ENCODE results near the gene SSH2. TPM values are rescaled to one million over a fixed set of nuclear protein-coding genes. Genes with fewer than 3 reads are reported as not detected.

The SSH2 gene
- total RNA-seq, 8 experiments from 2014 or later: 12.4 to 80.9 (median 16.0) TPM

DNA sequence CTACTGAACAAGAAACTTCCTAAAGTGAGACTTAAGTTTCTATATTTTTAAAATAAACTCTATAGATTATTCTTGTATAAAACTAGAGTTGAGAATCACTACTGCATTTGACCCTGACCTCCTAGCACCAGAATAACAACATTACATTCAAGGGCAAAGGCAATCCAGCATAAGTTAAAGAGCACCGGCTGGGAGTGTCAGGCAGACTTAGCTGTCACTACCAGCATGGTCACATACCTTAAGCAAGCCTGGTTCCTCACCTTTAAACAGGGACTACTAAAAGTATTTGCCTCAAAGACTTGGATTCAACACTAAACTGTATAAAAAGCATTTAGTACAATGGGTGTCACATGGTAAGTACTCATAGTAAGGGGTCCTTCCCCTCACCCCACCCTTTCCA, 90.4 kb downstream of the SSH2 start:
- H3K27ac ChIP-seq: no peak overlapping the region
- no peak for ATAC-seq (replicated peaks in 6 of 8)
- 80 to 100% (median 83%) methylated on average over 1 of the region's 1 CpG; no CpG with 5 or more reads in 6 of the 10 experiments for WGBS, 10 experiments
- in situ Hi-C loops (cut with MboI; ENCODE audit: low pct_unique_long_range_greater_than_20kb in 2 of 9, low sequenced_read_pairs in 9 of 9, unreplicated experiment in 9 of 9): no loop called here
- H3K4me1 ChIP-seq (replicated peaks in 1 of 2): peaks cover 10 to 14% of the 10 kb centered on the region in 2 donors
- H3K4me3 ChIP-seq: no peak overlapping the region

- Histone ChIP-seq H3K4me1 (replicated peaks in 1 of 2) (peaks cover 7 to 8% of the 10 kb centered on the region in 2 donors), H3K4me3 (no peak overlapping the region), H3K27ac (no peak overlapping the region)
- WGBS, 10 experiments: 70 to 100% (median 82%) methylated on average over 2 to 4 of the region's 6 CpGs; no CpG with 5 or more reads in 5 of the 10 experiments
- ATAC-seq (replicated peaks in 6 of 8): peak in 5 of 8 experiments; percentile 92 to 99 (median 98)
- in situ Hi-C loops (cut with MboI; ENCODE audit: low pct_unique_long_range_greater_than_20kb in 2 of 9, low sequenced_read_pairs in 9 of 9, unreplicated experiment in 9 of 9): no loop called here
Observed at GRCh38 chr17:29838961-29839360, 91.1 kb downstream of the SSH2 start.

GRCh38 chr17:29837531-29837930, 92.5 kb downstream of the SSH2 start:
- in situ Hi-C loops (cut with MboI; ENCODE audit: low pct_unique_long_range_greater_than_20kb in 2 of 9, low sequenced_read_pairs in 9 of 9, unreplicated experiment in 9 of 9): no loop called here
- Histone ChIP-seq H3K4me1 (replicated peaks in 1 of 2) (peaks cover 7 to 8% of the 10 kb centered on the region in 2 donors), H3K27ac (no peak overlapping the region), H3K4me3 (no peak overlapping the region)
- 83 to 100% methylated on average over 1 to 2 of the region's 7 CpGs; no CpG with 5 or more reads in 8 of the 10 experiments for WGBS, 10 experiments
- ATAC-seq (replicated peaks in 6 of 8): no peak

DNA sequence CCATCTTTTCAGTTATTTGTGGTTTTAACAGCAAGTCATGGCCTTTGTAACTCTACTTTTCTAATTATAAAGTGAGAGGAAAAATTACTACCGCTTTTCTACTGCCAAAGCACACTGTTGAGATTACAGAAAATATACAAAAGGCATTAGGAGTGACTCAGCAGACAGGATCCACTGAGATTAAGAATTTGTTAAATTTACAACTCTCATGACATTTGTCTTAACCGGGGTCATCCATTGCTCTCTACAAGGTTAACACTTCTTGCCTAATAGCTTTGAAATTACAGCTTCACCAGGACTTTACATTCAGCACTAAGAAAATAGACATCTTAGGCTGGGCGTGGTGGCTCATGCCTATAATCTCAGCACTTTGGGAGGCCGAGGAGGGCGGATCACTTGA, 93.4 kb downstream of the SSH2 start:
- Histone ChIP-seq H3K4me1 (replicated peaks in 1 of 2) (peaks cover 7 to 8% of the 10 kb centered on the region in 2 donors), H3K27ac (no peak overlapping the region), H3K4me3 (no peak overlapping the region)
- in situ Hi-C loops (cut with MboI; ENCODE audit: low pct_unique_long_range_greater_than_20kb in 2 of 9, low sequenced_read_pairs in 9 of 9, unreplicated experiment in 9 of 9): no loop called here
- WGBS, 10 experiments: 50 to 100% (median 94%) methylated on average over 1 to 4 of the region's 5 CpGs; no CpG with 5 or more reads in 1 of the 10 experiments
- ATAC-seq (replicated peaks in 6 of 8): peak in 2 of 8 experiments; percentile 17 to 29

DNA sequence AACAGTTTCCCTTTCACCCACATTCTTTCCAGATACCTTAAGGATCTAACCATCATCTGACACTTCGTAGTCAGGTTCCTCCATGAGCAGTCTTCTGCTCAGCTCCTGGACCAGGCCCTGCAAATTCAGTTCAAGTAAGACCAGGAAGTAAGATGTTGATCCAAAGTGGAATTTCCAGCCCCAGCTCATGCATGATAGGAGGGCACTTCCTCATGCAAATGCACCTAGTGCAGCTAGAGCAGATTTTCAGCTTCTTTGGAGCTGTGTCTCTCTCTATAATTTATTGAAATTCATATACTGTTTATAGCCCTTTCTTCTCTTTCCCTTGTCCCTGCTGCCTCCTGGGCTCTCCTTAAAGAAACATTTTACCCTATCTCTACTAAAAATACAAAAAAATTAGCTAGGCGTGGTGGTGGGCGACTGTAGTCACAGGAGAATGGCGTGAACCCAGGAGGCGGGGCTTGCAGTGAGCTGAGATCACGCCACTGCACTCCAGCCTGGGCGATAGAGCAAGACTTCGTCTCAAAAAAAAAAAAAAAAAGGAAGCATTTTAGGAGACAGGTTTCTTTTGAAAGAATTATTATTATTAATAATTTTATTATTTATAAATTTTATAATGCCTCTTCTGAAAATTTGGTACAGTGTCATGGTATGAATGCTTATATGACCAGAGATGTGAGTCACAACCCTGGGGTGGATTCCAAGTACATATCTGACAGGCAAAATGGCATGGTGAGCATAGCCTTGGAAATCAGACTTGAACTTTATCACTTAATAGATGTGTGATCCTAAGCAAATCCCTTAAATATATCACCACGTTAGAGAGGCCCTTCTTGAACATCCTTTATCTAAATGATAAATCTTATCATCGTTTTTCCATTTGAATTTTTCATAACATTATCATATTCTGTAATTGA, 94.3 kb downstream of the SSH2 start:
- in situ Hi-C loops (cut with MboI; ENCODE audit: low pct_unique_long_range_greater_than_20kb in 2 of 9, low sequenced_read_pairs in 9 of 9, unreplicated experiment in 9 of 9): no loop called here
- Histone ChIP-seq H3K27ac (no peak overlapping the region), H3K4me1 (replicated peaks in 1 of 2) (peaks cover 7 to 8% of the 10 kb centered on the region in 2 donors), H3K4me3 (no peak overlapping the region)
- peak in 3 of 8 experiments; percentile 36 to 87 (median 76) for ATAC-seq (replicated peaks in 6 of 8)
- 61 to 100% (median 88%) methylated on average over 2 to 6 of the region's 10 CpGs for WGBS, 10 experiments

DNA sequence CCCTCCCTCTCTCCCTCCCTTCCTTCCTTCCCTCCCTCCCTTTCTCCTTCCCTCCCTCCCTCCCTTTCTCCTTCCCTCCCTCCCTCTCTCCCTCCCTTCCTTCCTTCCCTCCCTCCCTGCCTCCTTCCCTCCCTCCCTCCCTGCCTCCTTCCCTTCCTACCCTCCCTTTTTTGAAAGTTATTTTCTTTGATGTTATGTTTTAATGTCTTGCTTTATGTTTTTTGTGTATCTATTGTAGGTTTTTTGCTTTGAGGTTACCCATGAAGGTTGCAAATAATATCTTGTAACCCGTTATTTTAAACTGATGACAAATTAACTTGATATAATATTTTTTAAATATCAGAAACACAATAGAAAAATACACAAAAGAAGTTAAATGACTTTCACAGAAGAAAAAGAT, 96.2 kb downstream of the SSH2 start:
- H3K27ac ChIP-seq: no peak overlapping the region
- 73 to 100% (median 100%) methylated on average over 1 of the region's 1 CpG; no CpG with 5 or more reads in 3 of the 10 experiments for WGBS, 10 experiments
- H3K4me1 ChIP-seq (replicated peaks in 1 of 2): peaks cover 2 to 3% of the 10 kb centered on the region in 2 donors
- no peak overlapping the region for H3K4me3 ChIP-seq
- in situ Hi-C loops (cut with MboI; ENCODE audit: low pct_unique_long_range_greater_than_20kb in 2 of 9, low sequenced_read_pairs in 9 of 9, unreplicated experiment in 9 of 9): no loop called here
- ATAC-seq (replicated peaks in 6 of 8): no peak

- WGBS, 10 experiments: 50 to 97% (median 76%) methylated on average over 1 to 3 of the region's 3 CpGs; no CpG with 5 or more reads in 2 of the 10 experiments
- no peaks in the 10 kb centered on the region for H3K4me1 ChIP-seq (replicated peaks in 1 of 2)
Observed at GRCh38 chr17:29828676-29829284, 101.2 kb downstream of the SSH2 start.

GRCh38 chr17:29827179-29827578, 102.8 kb downstream of the SSH2 start:
- H3K4me1 ChIP-seq (replicated peaks in 1 of 2): no peaks in the 10 kb centered on the region
- no peak overlapping the region for H3K4me3 ChIP-seq
- ATAC-seq (replicated peaks in 6 of 8): no peak
- H3K27ac ChIP-seq: no peak overlapping the region
- in situ Hi-C loops (cut with MboI; ENCODE audit: low pct_unique_long_range_greater_than_20kb in 2 of 9, low sequenced_read_pairs in 9 of 9, unreplicated experiment in 9 of 9): no loop called here

More at GRCh38 chr17:29828676-29829284, 101.2 kb downstream of the SSH2 start:
- H3K4me3 ChIP-seq: no peak overlapping the region
- in situ Hi-C loops (cut with MboI; ENCODE audit: low pct_unique_long_range_greater_than_20kb in 2 of 9, low sequenced_read_pairs in 9 of 9, unreplicated experiment in 9 of 9): no loop called here
- no peak overlapping the region for H3K27ac ChIP-seq
- no peak for ATAC-seq (replicated peaks in 6 of 8)

DNA sequence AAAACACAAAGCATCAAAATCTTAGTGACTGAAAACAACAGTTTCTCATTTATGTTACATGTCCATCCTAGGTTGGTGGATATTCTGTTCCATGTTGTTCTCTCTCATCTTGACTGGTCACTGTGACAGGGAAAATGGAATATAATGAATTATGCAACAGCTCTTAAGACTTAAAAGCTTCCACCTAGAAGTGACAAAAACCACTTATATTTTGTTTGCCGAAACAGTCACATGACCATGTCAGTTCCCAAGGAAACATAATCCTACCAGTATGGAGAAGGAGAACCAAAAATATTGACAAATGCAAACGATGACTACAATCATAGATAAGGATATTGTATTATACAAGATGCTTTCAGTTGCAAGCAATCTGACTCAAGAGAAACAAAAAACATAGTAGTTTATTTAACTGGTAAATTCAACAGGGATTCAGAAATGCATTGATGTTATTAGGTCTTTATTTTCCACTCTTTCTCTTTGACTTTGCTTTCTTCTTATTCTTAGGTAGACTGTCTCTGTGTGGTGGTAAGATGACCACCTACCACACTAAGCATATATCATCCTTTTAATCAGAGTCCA, 103.8 kb downstream of the SSH2 start:
- no peak for ATAC-seq (replicated peaks in 6 of 8)
- Histone ChIP-seq H3K4me3 (no peak overlapping the region), H3K4me1 (replicated peaks in 1 of 2) (no peaks in the 10 kb centered on the region), H3K27ac (no peak overlapping the region)
- in situ Hi-C loops (cut with MboI; ENCODE audit: low pct_unique_long_range_greater_than_20kb in 2 of 9, low sequenced_read_pairs in 9 of 9, unreplicated experiment in 9 of 9): no loop called here
- WGBS, 10 experiments: 61 to 100% (median 92%) methylated on average over 1 to 2 of the region's 2 CpGs; no CpG with 5 or more reads in 3 of the 10 experiments

DNA sequence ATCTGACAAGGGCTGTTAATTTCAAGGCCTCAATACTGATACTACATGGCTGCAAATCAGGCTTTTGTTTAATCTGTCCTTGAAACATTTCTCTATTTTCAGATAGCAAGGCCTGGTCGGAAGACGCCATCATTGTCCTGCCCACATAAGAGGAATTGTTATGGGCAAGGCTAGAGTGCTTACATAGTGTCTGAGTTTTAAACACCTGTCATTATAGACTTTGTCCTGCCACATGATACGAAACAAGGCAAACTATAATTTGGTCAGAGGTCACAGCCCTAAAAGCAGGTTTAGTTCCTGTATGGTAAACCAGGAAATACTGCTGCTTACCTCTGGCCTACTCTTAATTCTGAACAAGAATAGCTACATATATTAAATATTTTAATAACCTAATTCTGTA, 104.4 kb downstream of the SSH2 start:
- WGBS, 10 experiments: 86 to 100% (median 100%) methylated on average over 1 to 3 of the region's 3 CpGs; no CpG with 5 or more reads in 2 of the 10 experiments
- Histone ChIP-seq H3K4me3 (no peak overlapping the region), H3K4me1 (replicated peaks in 1 of 2) (no peaks in the 10 kb centered on the region), H3K27ac (no peak overlapping the region)
- ATAC-seq (replicated peaks in 6 of 8): no peak
- in situ Hi-C loops (cut with MboI; ENCODE audit: low pct_unique_long_range_greater_than_20kb in 2 of 9, low sequenced_read_pairs in 9 of 9, unreplicated experiment in 9 of 9): no loop called here

- in situ Hi-C loops (cut with MboI; ENCODE audit: low pct_unique_long_range_greater_than_20kb in 2 of 9, low sequenced_read_pairs in 9 of 9, unreplicated experiment in 9 of 9): loop anchor here in 6 of 9 experiments (25.0 kb wide), 3 partner anchors 115 to 265 kb away; partner anchors contain the start of genes EFCAB5 (in 4 of the 6) and SSH2 (in 4 of the 6)
- Histone ChIP-seq H3K4me1 (replicated peaks in 1 of 2) (no peaks in the 10 kb centered on the region), H3K27ac (no peak overlapping the region), H3K4me3 (no peak overlapping the region)
- WGBS, 10 experiments: 80 to 100% (median 90%) methylated on average over 1 of the region's 1 CpG; no CpG with 5 or more reads in 6 of the 10 experiments
- no peak for ATAC-seq (replicated peaks in 6 of 8)
Observed at GRCh38 chr17:29821897-29822296, 108.1 kb downstream of the SSH2 start.

- no peaks in the 10 kb centered on the region for H3K4me1 ChIP-seq (replicated peaks in 1 of 2)
- H3K27ac ChIP-seq: no peak overlapping the region
- 43 to 100% (median 83%) methylated on average over 1 of the region's 1 CpG; no CpG with 5 or more reads in 5 of the 10 experiments for WGBS, 10 experiments
- no peak overlapping the region for H3K4me3 ChIP-seq
- peak in 1 of 8 experiments; percentile 73 for ATAC-seq (replicated peaks in 6 of 8)
- in situ Hi-C loops (cut with MboI; ENCODE audit: low pct_unique_long_range_greater_than_20kb in 2 of 9, low sequenced_read_pairs in 9 of 9, unreplicated experiment in 9 of 9): loop anchor here in 6 of 9 experiments (25.0 kb wide), 3 partner anchors 117 to 267 kb away; partner anchors contain the start of genes EFCAB5 (in 4 of the 6) and SSH2 (in 4 of the 6)
Observed at GRCh38 chr17:29820425-29820824, 109.6 kb downstream of the SSH2 start.

Data from motor neuron (in vitro differentiated cells).